Naive thymus-derived CD4-positive, alpha-beta T cell (primary cell): ENCODE measurements around the gene PNMT. TPM values are rescaled to one million over a fixed set of nuclear protein-coding genes. Genes with fewer than 3 reads are reported as not detected.

Source experiments
- ATAC-seq: fragments of 150-1000 bp; cut with Tn5 transposase; 2 replicates; pipeline ENCODE4 v1.10.0; 2021; ENCODE audit warnings: mild to moderate bottlenecking, moderate library complexity
- CTCF ChIA-PET: fragments of 350-600 bp; sonication (Branson Sonifier 250); formaldehyde crosslinking; loops from one replicate; lab custom pipeline; 2021; ENCODE audit warnings: antibody characterized with exemption; lab: Charles Lee
- POLR2A ChIA-PET: fragments of 350-600 bp; sonication (Branson Sonifier 250); formaldehyde crosslinking; loops from one replicate; lab custom pipeline; 2021; ENCODE audit warnings: antibody characterized with exemption, inconsistent platforms; lab: Charles Lee
- DNase-seq, 9 donors: peaks; one replicate each; pipeline versions ENCODE4 v3.0.0 to v3.0.0-alpha.2; 2020 to 2022; ENCODE audit warnings: mixed read lengths in 1 of 9
- H3K27ac ChIP-seq: one replicate; pipeline ENCODE4 v1.7.0; 2013; ENCODE audit warnings: mild to moderate bottlenecking, low read depth, low read length, moderate library complexity
- H3K27me3 ChIP-seq, 2 donors: one replicate each; pipeline ENCODE4 v1.7.0; 2013; ENCODE audit warnings: low read length in 2 of 2, mild to moderate bottlenecking in 2 of 2, moderate library complexity in 2 of 2; ENCODE audit not compliant: control insufficient read depth in 2 of 2, insufficient read depth in 2 of 2
- H3K36me3 ChIP-seq, 3 experiments: 1 replicate in 2 of 3; 2 replicates in 1 of 3; pipeline ENCODE4 v1.7.0; 2013; ENCODE audit warnings: low read length in 3 of 3, mild to moderate bottlenecking in 3 of 3, moderate library complexity in 1 of 3; ENCODE audit not compliant: insufficient read depth in 3 of 3, control insufficient read depth in 2 of 3
- H3K4me1 ChIP-seq, 2 donors: one replicate each; pipeline ENCODE4 v1.7.0; 2013; ENCODE audit warnings: low read length in 2 of 2, mild to moderate bottlenecking in 2 of 2, moderate library complexity in 1 of 2; ENCODE audit not compliant: control insufficient read depth in 2 of 2, insufficient read depth in 2 of 2
- H3K4me3 ChIP-seq: 2 replicates; pipeline ENCODE4 v1.7.0; 2013; ENCODE audit warnings: mild to moderate bottlenecking, low read length
- H3K9me3 ChIP-seq, 3 experiments: 1 replicate in 2 of 3; 2 replicates in 1 of 3; pipeline ENCODE4 v1.7.0; 2013; ENCODE audit warnings: low read length in 3 of 3; ENCODE audit not compliant: control insufficient read depth in 2 of 3
- H3K27ac Mint-ChIP-seq, 9 donors: one replicate each; pipeline ENCODE4 v1.8.0; 2020 to 2022; ENCODE audit warnings: mixed read lengths in 9 of 9, mild to moderate bottlenecking in 8 of 9, moderate library complexity in 5 of 9, inconsistent platforms in 2 of 9
- H3K27me3 Mint-ChIP-seq, 5 donors: one replicate each; pipeline ENCODE4 v1.8.0; 2021 to 2022; ENCODE audit warnings: mixed read lengths in 5 of 5, mild to moderate bottlenecking in 1 of 5
- H3K36me3 Mint-ChIP-seq, 5 donors: one replicate each; pipeline ENCODE4 v1.8.0; 2020 to 2022; ENCODE audit warnings: mixed read lengths in 5 of 5, mild to moderate bottlenecking in 3 of 5, inconsistent platforms in 1 of 5
- H3K4me1 Mint-ChIP-seq, 7 donors: one replicate each; pipeline ENCODE4 v1.8.0; 2020 to 2022; ENCODE audit warnings: mixed read lengths in 7 of 7, mild to moderate bottlenecking in 3 of 7, inconsistent platforms in 1 of 7
- H3K4me3 Mint-ChIP-seq, 10 donors: one replicate each; pipeline ENCODE4 v1.8.0; 2020 to 2022; ENCODE audit warnings: mild to moderate bottlenecking in 10 of 10, mixed read lengths in 10 of 10, moderate library complexity in 6 of 10, inconsistent platforms in 2 of 10
- H3K9me3 Mint-ChIP-seq, 11 donors: one replicate each; pipeline ENCODE4 v1.8.0; 2020 to 2022; ENCODE audit warnings: mixed read lengths in 11 of 11, mild to moderate bottlenecking in 4 of 11, inconsistent platforms in 1 of 11, moderate library complexity in 1 of 11
- intact Hi-C, 2 donors: fragments of 100-400 bp; cut with micrococcal nuclease; formaldehyde crosslinking; loops; one replicate each; pipeline ENCODE4 v1.15.1; 2023
- polyA plus RNA-seq, 2 donors: library from polyadenylated mRNA; unstranded; fragments of 300-500 nt; fragmentation: Illumina TruSeq; gene quantifications; one replicate each; pipeline ENCODE4 v1.2.3, GENCODE V29; 2021
- total RNA-seq, 6 experiments: library from RNA in 5 of 6; stranded (reverse) in 5 of 6; gene quantifications; 1 replicate in 5 of 6; 2 replicates in 1 of 6; pipeline ENCODE4 v1.2.3 and lab custom pipeline; 2021 to 2026

PNMT gene
- total and polyA plus RNA-seq, 7 experiments from 2014 or later = 0.36 to 0.89 (median 0.49) TPM; not detected in 1

- no peak overlapping the region for H3K27ac ChIP-seq
- H3K4me3 ChIP-seq = no peak overlapping the region
- CTCF ChIA-PET = interaction anchor here (1.2 to 3.5 kb wide), 3 partner anchors 14 to 126 kb away, joined by 3 to 36 read pairs (median 3); no protein-coding TSS in a partner anchor
- Mint-ChIP-seq H3K36me3 (peaks cover 0 to 10% (median 3%) of the 10 kb centered on the region in 5 donors), H3K4me1 (peaks cover 21 to 49% (median 39%) of the 10 kb centered on the region in 7 donors), H3K27ac (peak overlapping the region in 1 of 9 donors; percentile 59), H3K4me3 (no peak overlapping the region), H3K9me3 (no peaks in the 10 kb centered on the region), H3K27me3 (peaks cover 0 to 21% (median 4%) of the 10 kb centered on the region in 5 donors)
- peaks cover 30 to 38% of the 10 kb centered on the region in 2 donors for H3K4me1 ChIP-seq
- no peaks in the 10 kb centered on the region for H3K27me3 ChIP-seq
- POLR2A ChIA-PET = interaction anchor here (1.1 to 1.9 kb wide), 2 partner anchors 14 to 55 kb away, joined by 3 to 6 read pairs; partner anchors contain the start of gene PGAP3
- no peaks in the 10 kb centered on the region for H3K36me3 ChIP-seq
- intact Hi-C loops = no loop called here
- DNase-seq (no peak), ATAC-seq (no peak)
- no peaks in the 10 kb centered on the region for H3K9me3 ChIP-seq
These were observed 5.3 kb downstream of the PNMT start for GRCh38 chr17:39673335-39674081.

GRCh38 chr17:39674179-39674578, 5.9 kb downstream of the PNMT start:
- Mint-ChIP-seq H3K4me3 (no peak overlapping the region), H3K27ac (no peak overlapping the region), H3K4me1 (peaks cover 28 to 51% (median 42%) of the 10 kb centered on the region in 7 donors), H3K9me3 (no peaks in the 10 kb centered on the region), H3K27me3 (peaks cover 0 to 15% (median 0%) of the 10 kb centered on the region in 5 donors), H3K36me3 (peaks cover 0 to 10% (median 0%) of the 10 kb centered on the region in 5 donors)
- ChIA-PET CTCF (interaction anchor here (1.1 to 1.2 kb wide), 2 partner anchors 15 to 57 kb away, joined by 3 read pairs; partner anchors contain the start of gene MIEN1), POLR2A (interaction anchor here (0.6 to 0.9 kb wide), 2 partner anchors 178 to 280 kb away, joined by 3 read pairs; no protein-coding TSS in a partner anchor)
- no peaks in the 10 kb centered on the region for H3K27me3 ChIP-seq
- no peaks in the 10 kb centered on the region for H3K9me3 ChIP-seq
- intact Hi-C loops = no loop called here
- DNase-seq = no peak
- no peak overlapping the region for H3K27ac ChIP-seq
- no peak for ATAC-seq
- no peak overlapping the region for H3K4me3 ChIP-seq
- no peaks in the 10 kb centered on the region for H3K36me3 ChIP-seq
- peaks cover 31 to 41% of the 10 kb centered on the region in 2 donors for H3K4me1 ChIP-seq

- no peaks in the 10 kb centered on the region for H3K27me3 ChIP-seq
- H3K9me3 ChIP-seq = no peaks in the 10 kb centered on the region
- H3K36me3 Mint-ChIP-seq = peaks cover 0 to 10% (median 0%) of the 10 kb centered on the region in 5 donors
- no peak for DNase-seq
- ATAC-seq = no peak
- no peak overlapping the region for H3K4me3 ChIP-seq
- peak overlapping the region in 1 of 10 donors; percentile 72 for H3K4me3 Mint-ChIP-seq
- no peaks in the 10 kb centered on the region for H3K36me3 ChIP-seq
- no peak overlapping the region for H3K27ac ChIP-seq
- peaks cover 0 to 9% (median 0%) of the 10 kb centered on the region in 5 donors for H3K27me3 Mint-ChIP-seq
- ChIA-PET CTCF (interaction anchor here (1.1 to 1.6 kb wide), 4 partner anchors 8 to 56 kb away, joined by 3 to 4 read pairs (median 3); partner anchors contain the start of gene MIEN1), POLR2A (interaction anchor here (0.5 to 1.2 kb wide), 3 partner anchors 8 to 177 kb away, joined by 3 to 4 read pairs (median 3); no protein-coding TSS in a partner anchor)
- peaks cover 35 to 58% (median 49%) of the 10 kb centered on the region in 7 donors for H3K4me1 Mint-ChIP-seq
- peak overlapping the region in 5 of 9 donors; percentile 55 to 78 (median 68) for H3K27ac Mint-ChIP-seq
- H3K4me1 ChIP-seq = peaks cover 38 to 48% of the 10 kb centered on the region in 2 donors
- intact Hi-C loops = no loop called here
- no peaks in the 10 kb centered on the region for H3K9me3 Mint-ChIP-seq
These were observed 6.6 kb downstream of the PNMT start for GRCh38 chr17:39674702-39675389.

GRCh38 chr17:39675390-39676082, 7.3 kb downstream of the PNMT start:
- Mint-ChIP-seq H3K27me3 (peaks cover 0 to 5% (median 0%) of the 10 kb centered on the region in 5 donors), H3K36me3 (peaks cover 0 to 13% (median 4%) of the 10 kb centered on the region in 5 donors), H3K4me1 (peaks cover 40 to 65% (median 56%) of the 10 kb centered on the region in 7 donors), H3K4me3 (peak overlapping the region in 5 of 10 donors; percentile 43 to 72 (median 69)), H3K27ac (peak overlapping the region; percentile 55 to 97 (median 89)), H3K9me3 (no peaks in the 10 kb centered on the region)
- POLR2A ChIA-PET = interaction anchor here (0.5 to 1.2 kb wide), 5 partner anchors 9 to 176 kb away, joined by 3 to 4 read pairs (median 3); no protein-coding TSS in a partner anchor
- ATAC-seq = no peak
- no peaks in the 10 kb centered on the region for H3K9me3 ChIP-seq
- H3K27me3 ChIP-seq = no peaks in the 10 kb centered on the region
- no peaks in the 10 kb centered on the region for H3K36me3 ChIP-seq
- DNase-seq = no peak
- H3K27ac ChIP-seq = peak overlapping the region; percentile 17
- H3K4me1 ChIP-seq = peaks cover 45 to 55% of the 10 kb centered on the region in 2 donors
- CTCF ChIA-PET = interaction anchor here (1.1 to 1.6 kb wide), 4 partner anchors 8 to 55 kb away, joined by 3 to 4 read pairs (median 3); partner anchors contain the start of gene MIEN1
- intact Hi-C loops = no loop called here
- no peak overlapping the region for H3K4me3 ChIP-seq

- Mint-ChIP-seq H3K27me3 (peaks cover 0 to 3% (median 0%) of the 10 kb centered on the region in 5 donors), H3K36me3 (peaks cover 0 to 18% (median 4%) of the 10 kb centered on the region in 5 donors), H3K9me3 (no peaks in the 10 kb centered on the region), H3K4me1 (peaks cover 43 to 68% (median 59%) of the 10 kb centered on the region in 7 donors), H3K27ac (peak overlapping the region; percentile 55 to 97 (median 89)), H3K4me3 (peak overlapping the region in 8 of 10 donors; percentile 6 to 70 (median 50))
- peaks cover 45 to 63% of the 10 kb centered on the region in 2 donors for H3K4me1 ChIP-seq
- H3K36me3 ChIP-seq = no peaks in the 10 kb centered on the region
- DNase-seq = peak in 7 of 9 donors; percentile 49 to 73 (median 58)
- ChIA-PET POLR2A (interaction anchor here (0.7 to 1.4 kb wide), 5 partner anchors 9 to 80 kb away, joined by 3 to 4 read pairs (median 3); partner anchors contain the start of gene PGAP3), CTCF (interaction anchor here (0.6 to 1.7 kb wide), 4 partner anchors 10 to 55 kb away, joined by 3 to 4 read pairs (median 4); no protein-coding TSS in a partner anchor)
- peak; percentile 86 for ATAC-seq
- H3K27ac ChIP-seq = peak overlapping the region; percentile 17
- H3K4me3 ChIP-seq = no peak overlapping the region
- H3K9me3 ChIP-seq = no peaks in the 10 kb centered on the region
- H3K27me3 ChIP-seq = no peaks in the 10 kb centered on the region
- intact Hi-C loops = no loop called here
These were observed 8.1 kb downstream of the PNMT start for GRCh38 chr17:39676198-39676819.
